Smooth muscle cell (in vitro differentiated cells): ENCODE measurements around the gene TMEM116. TPM values are rescaled to one million over a fixed set of nuclear protein-coding genes. Genes with fewer than 3 reads are reported as not detected.

Experiments used
- DNase-seq: peaks from one replicate; lab custom pipeline; 2025; ENCODE audit not compliant: unreplicated experiment; lab: John Stamatoyannopoulos, UW
- H2AFZ ChIP-seq: fragments of 200-600 bp; sonication (generic); 2 replicates; pipeline ENCODE4 v1.6.0; 2016; ENCODE audit warnings: antibody characterized with exemption, low read depth, mild to moderate bottlenecking
- H3F3A ChIP-seq: fragments of 200-600 bp; sonication (generic); 2 replicates; pipeline ENCODE4 v1.6.0; 2017; ENCODE audit warnings: antibody characterized with exemption, low read depth
- H3K27ac ChIP-seq: fragments of 200-600 bp; sonication (generic); 2 replicates; pipeline ENCODE4 v1.5.1; 2016; ENCODE audit warnings: low read depth, mild to moderate bottlenecking
- H3K27me3 ChIP-seq: fragments of 200-600 bp; sonication (generic); 2 replicates; pipeline ENCODE4 v1.6.1; 2016; ENCODE audit warnings: low read depth, mild to moderate bottlenecking
- H3K36me3 ChIP-seq: fragments of 200-600 bp; sonication (generic); 2 replicates; pipeline ENCODE4 v1.5.1; 2016; ENCODE audit warnings: low read depth
- H3K4me1 ChIP-seq: fragments of 200-600 bp; sonication (generic); 2 replicates; pipeline ENCODE4 v1.5.1; 2016; ENCODE audit warnings: low read depth
- H3K4me2 ChIP-seq: fragments of 200-600 bp; sonication (generic); 2 replicates; pipeline ENCODE4 v1.6.0; 2016; ENCODE audit warnings: mild to moderate bottlenecking
- H3K4me3 ChIP-seq: fragments of 200-600 bp; sonication (generic); 2 replicates; pipeline ENCODE4 v1.5.1; 2016; ENCODE audit warnings: mild to moderate bottlenecking
- H3K79me2 ChIP-seq: fragments of 200-600 bp; sonication (generic); 2 replicates; pipeline ENCODE4 v1.6.0; 2016; ENCODE audit warnings: low read depth, mild to moderate bottlenecking
- H3K9ac ChIP-seq: fragments of 200-600 bp; sonication (generic); 2 replicates; pipeline ENCODE4 v1.6.0; 2016; ENCODE audit warnings: low read depth
- H3K9me3 ChIP-seq: fragments of 200-600 bp; sonication (generic); replicated peaks from 2 replicates; pipeline ENCODE4 v1.5.1; 2016; ENCODE audit warnings: low read depth
- H4K20me1 ChIP-seq: fragments of 200-600 bp; sonication (generic); 2 replicates; pipeline ENCODE4 v1.6.0; 2016; ENCODE audit warnings: low read depth
- CTCF ChIP-seq: fragments of 200-600 bp; sonication (generic); IDR thresholded peaks from 2 replicates; pipeline ENCODE4 v1.5.1; 2017; ENCODE audit warnings: borderline replicate concordance, mild to moderate bottlenecking, antibody characterized with exemption; ENCODE audit not compliant: insufficient read depth, poor library complexity, severe bottlenecking
- WGBS: methylation state at CpG from one replicate; pipeline ENCODE4 v1.1.7; 2016; ENCODE audit warnings: low lambda C conversion rate; 5-methylcytosine and 5-hydroxymethylcytosine counted together
- polyA plus RNA-seq: library from polyadenylated mRNA; unstranded; fragments of >200 nt; fragmentation: Nextera tagmentation; extraction: Ambion mirVana; gene quantifications from 2 replicates; pipeline ENCODE4 v1.2.1, GENCODE V29; 2016
- total RNA-seq: library from RNA; depleted of rRNA; stranded (reverse); fragments of >200 nt; gene quantifications from 2 replicates; pipeline ENCODE4 v1.2.3, GENCODE V29; 2014

TMEM116 gene
- total and polyA plus RNA-seq, 2 experiments from 2014 or later, result 5.7 to 9.7 TPM

DNA sequence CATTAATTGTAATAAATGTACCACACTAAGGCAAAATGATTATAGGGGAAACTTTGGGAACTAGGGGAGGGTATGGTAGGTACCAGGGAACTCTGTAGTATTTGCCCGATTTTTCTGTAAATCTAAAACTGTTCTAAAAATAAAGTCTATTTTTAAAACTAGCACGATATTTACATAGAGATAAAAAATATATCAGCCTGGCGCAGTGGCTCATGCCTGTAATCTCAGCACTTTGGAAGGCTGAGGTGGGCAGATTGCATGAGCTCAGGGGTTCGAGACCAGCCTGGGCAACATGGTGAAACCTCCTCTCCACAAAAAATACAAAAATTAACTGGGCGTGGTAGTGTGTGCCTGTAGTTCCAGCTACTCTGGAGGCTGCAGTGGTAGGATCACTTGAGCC is 32.4 kb downstream of the TMEM116 start:
- no peaks in the 10 kb centered on the region for H3K9me3 ChIP-seq

DNA sequence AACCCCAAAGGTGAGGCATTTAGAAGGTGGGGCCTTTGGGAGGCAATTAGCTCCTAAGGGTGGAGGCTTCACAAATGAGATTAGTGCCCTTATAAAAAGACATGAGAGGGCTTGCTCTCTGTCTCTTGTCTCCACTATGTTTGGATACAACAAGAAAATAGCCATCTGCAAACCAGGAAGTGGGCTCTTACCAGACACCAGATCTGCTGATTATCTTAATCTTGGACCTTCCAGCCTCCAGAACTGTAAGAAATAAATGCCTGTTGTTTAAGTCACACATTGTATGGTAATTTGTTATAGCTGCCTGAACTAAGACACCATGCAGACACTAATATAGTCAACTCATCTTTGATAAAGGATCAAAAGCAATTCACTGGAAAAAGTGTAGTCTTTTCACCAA is 34.4 kb downstream of the TMEM116 start:
- TF ChIP-seq CTCF, result no peak
- no peaks in the 10 kb centered on the region for H3K27me3 ChIP-seq
- DNase-seq, result no peak
- no peaks in the 10 kb centered on the region for H3F3A ChIP-seq
- no peak overlapping the region for H2AFZ ChIP-seq
- H3K9me3 ChIP-seq, result no peaks in the 10 kb centered on the region
- no peaks in the 10 kb centered on the region for H3K79me2 ChIP-seq
- no peaks in the 10 kb centered on the region for H3K4me1 ChIP-seq
- H3K36me3 ChIP-seq, result no peaks in the 10 kb centered on the region
- no peak overlapping the region for H3K27ac ChIP-seq
- H3K9ac ChIP-seq, result no peak overlapping the region
- no peaks in the 10 kb centered on the region for H4K20me1 ChIP-seq
- no peak overlapping the region for H3K4me2 ChIP-seq
- H3K4me3 ChIP-seq, result no peak overlapping the region

More for the DNA sequence above, 32.4 kb downstream of the TMEM116 start:
- Histone ChIP-seq H3K4me1 (no peaks in the 10 kb centered on the region), H3K36me3 (no peaks in the 10 kb centered on the region), H3K4me3 (no peak overlapping the region), H4K20me1 (no peaks in the 10 kb centered on the region), H3K27ac (no peak overlapping the region), H3K27me3 (no peaks in the 10 kb centered on the region), H3K79me2 (no peaks in the 10 kb centered on the region), H3K4me2 (no peak overlapping the region), H2AFZ (no peak overlapping the region), H3K9ac (no peak overlapping the region), H3F3A (no peaks in the 10 kb centered on the region)
- DNase-seq, result no peak
- no peak for TF ChIP-seq CTCF
- WGBS, result 96% methylated on average over 5 of the region's 5 CpGs

DNA sequence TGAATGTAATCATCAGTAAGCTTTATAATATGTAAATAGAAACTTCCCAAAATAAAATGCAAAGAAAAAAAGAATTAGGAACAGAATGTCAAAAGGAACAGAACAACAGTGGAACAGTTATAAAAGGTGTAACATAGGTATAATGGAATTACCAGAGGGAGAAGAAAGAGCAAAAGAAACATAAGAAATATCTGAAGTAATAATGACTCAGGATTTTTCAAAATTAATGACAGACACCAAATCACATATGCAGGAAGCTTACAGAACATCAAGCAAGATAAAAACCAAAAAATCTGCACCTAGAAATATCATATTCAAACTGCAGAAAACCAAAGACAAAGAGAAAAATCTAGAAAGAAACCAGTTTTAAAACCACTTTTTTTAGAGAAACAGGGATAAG is 36.1 kb downstream of the TMEM116 start:
- Histone ChIP-seq H3K4me2 (no peak overlapping the region), H3K9ac (no peak overlapping the region), H4K20me1 (no peaks in the 10 kb centered on the region), H3K79me2 (no peaks in the 10 kb centered on the region), H3K4me1 (no peaks in the 10 kb centered on the region), H3K36me3 (no peaks in the 10 kb centered on the region), H3K9me3 (no peaks in the 10 kb centered on the region), H3K27me3 (no peaks in the 10 kb centered on the region), H2AFZ (no peak overlapping the region), H3F3A (no peaks in the 10 kb centered on the region), H3K27ac (no peak overlapping the region), H3K4me3 (no peak overlapping the region)
- no peak for DNase-seq
- TF ChIP-seq CTCF, result no peak

GRCh38 chr12:111976291-111976690 is 36.7 kb downstream of the TMEM116 start:
- 96% methylated on average over 6 of the region's 6 CpGs for WGBS
- no peak overlapping the region for H3K4me3 ChIP-seq
- no peak overlapping the region for H2AFZ ChIP-seq
- H3K36me3 ChIP-seq, result peaks cover 5% of the 10 kb centered on the region
- no peaks in the 10 kb centered on the region for H3K4me1 ChIP-seq
- no peak for TF ChIP-seq CTCF
- H3K79me2 ChIP-seq, result no peaks in the 10 kb centered on the region
- no peaks in the 10 kb centered on the region for H3K27me3 ChIP-seq
- no peak for DNase-seq
- no peak overlapping the region for H3K4me2 ChIP-seq
- H3K9ac ChIP-seq, result no peak overlapping the region
- no peak overlapping the region for H3K27ac ChIP-seq
- no peaks in the 10 kb centered on the region for H3K9me3 ChIP-seq
- H4K20me1 ChIP-seq, result no peaks in the 10 kb centered on the region
- no peaks in the 10 kb centered on the region for H3F3A ChIP-seq
